DOHH2 (cell line): ENCODE results near the gene PAM.

Experiments
- H3F3A ChIP-seq: fragments of 200-600 bp; sonication (generic), shearing (Covaris generic); 2 replicates; pipeline ENCODE4 v1.6.0; 2016; ENCODE audit warnings: antibody characterized with exemption, mild to moderate bottlenecking; ENCODE audit not compliant: control insufficient read depth, insufficient read depth
- H3K27ac ChIP-seq: fragments of 200-600 bp; sonication (generic); 2 replicates; pipeline ENCODE4 v1.5.1; 2014; ENCODE audit warnings: low read depth, mild to moderate bottlenecking, low read length, moderate library complexity
- H3K27me3 ChIP-seq: fragments of 200-600 bp; sonication (generic); 2 replicates; pipeline ENCODE4 v1.6.1; 2014; ENCODE audit warnings: mild to moderate bottlenecking, low read length, mixed read lengths; ENCODE audit not compliant: control insufficient read depth
- H3K36me3 ChIP-seq: fragments of 200-600 bp; sonication (generic); 2 replicates; pipeline ENCODE4 v1.6.1; 2014; ENCODE audit warnings: mild to moderate bottlenecking, low read length, moderate library complexity, mixed read lengths; ENCODE audit not compliant: control insufficient read depth
- H3K4me1 ChIP-seq: fragments of 200-600 bp; sonication (generic); 2 replicates; pipeline ENCODE4 v1.6.1; 2014; ENCODE audit warnings: mild to moderate bottlenecking, low read length, mixed read lengths; ENCODE audit not compliant: control insufficient read depth
- H3K4me2 ChIP-seq: fragments of 200-600 bp; sonication (generic); 2 replicates; pipeline ENCODE4 v1.6.0; 2014; ENCODE audit warnings: mild to moderate bottlenecking, low read length, moderate library complexity
- H3K4me3 ChIP-seq: fragments of 200-600 bp; sonication (generic); 2 replicates; pipeline ENCODE4 v1.5.1; 2014; ENCODE audit warnings: mild to moderate bottlenecking, low read length, mixed read lengths
- H3K79me2 ChIP-seq: fragments of 200-600 bp; sonication (generic); 2 replicates; pipeline ENCODE4 v1.6.1; 2014; ENCODE audit warnings: mild to moderate bottlenecking, low read length, mixed read lengths; ENCODE audit not compliant: control insufficient read depth
- H3K9me2 ChIP-seq: fragments of 200-600 bp; sonication (generic); replicated peaks from 2 replicates; pipeline ENCODE4 v1.6.1; 2014; ENCODE audit warnings: mild to moderate bottlenecking, low read length, mixed read lengths; ENCODE audit not compliant: control insufficient read depth
- H3K9me3 ChIP-seq: fragments of 200-600 bp; sonication (generic); 2 replicates; pipeline ENCODE4 v1.6.1; 2014; ENCODE audit warnings: antibody characterized with exemption, low read length, mixed read lengths; ENCODE audit not compliant: control insufficient read depth, insufficient read depth
- H4K20me1 ChIP-seq: fragments of 200-600 bp; sonication (generic); 2 replicates; pipeline ENCODE4 v1.6.0; 2014; ENCODE audit warnings: low read depth, mild to moderate bottlenecking, antibody characterized with exemption, low read length, moderate library complexity; ENCODE audit not compliant: control insufficient read depth, insufficient read depth
- CTCF ChIP-seq: fragments of 200-600 bp; sonication (generic); IDR thresholded peaks from one replicate; pipeline ENCODE4 v1.5.1; 2014; ENCODE audit warnings: antibody characterized with exemption, mild to moderate bottlenecking, low read depth, low read length; ENCODE audit not compliant: poor library complexity, severe bottlenecking
- EZH2phosphoT487 ChIP-seq: fragments of 200-600 bp; sonication (generic); IDR thresholded peaks from 2 replicates; pipeline ENCODE4 v1.6.1; 2017; ENCODE audit warnings: borderline replicate concordance, mild to moderate bottlenecking, antibody characterized with exemption, low read length, moderate library complexity, mixed read lengths

Gene PAM

GRCh38 chr5:102922799-102923477 lies 167.8 kb downstream of the PAM start:
- no peak overlapping the region for H3K4me3 ChIP-seq
- no peaks in the 10 kb centered on the region for H3K4me1 ChIP-seq
- H3K4me2 ChIP-seq = no peak overlapping the region
- H4K20me1 ChIP-seq = no peaks in the 10 kb centered on the region
- no peak overlapping the region for H3K27ac ChIP-seq
- no peak for TF ChIP-seq EZH2phosphoT487
- TF ChIP-seq CTCF = no peak
- no peaks in the 10 kb centered on the region for H3K36me3 ChIP-seq
- no peaks in the 10 kb centered on the region for H3K9me3 ChIP-seq
- H3K9me2 ChIP-seq = no peaks in the 10 kb centered on the region
- H3F3A ChIP-seq = no peaks in the 10 kb centered on the region
- H3K79me2 ChIP-seq = no peaks in the 10 kb centered on the region
- no peaks in the 10 kb centered on the region for H3K27me3 ChIP-seq

- no peaks in the 10 kb centered on the region for H4K20me1 ChIP-seq
- no peaks in the 10 kb centered on the region for H3K9me2 ChIP-seq
- H3K9me3 ChIP-seq = no peaks in the 10 kb centered on the region
- H3K4me3 ChIP-seq = no peak overlapping the region
- H3K4me2 ChIP-seq = no peak overlapping the region
- no peaks in the 10 kb centered on the region for H3K36me3 ChIP-seq
- H3F3A ChIP-seq = no peaks in the 10 kb centered on the region
- no peaks in the 10 kb centered on the region for H3K4me1 ChIP-seq
- H3K27ac ChIP-seq = no peak overlapping the region
- no peaks in the 10 kb centered on the region for H3K27me3 ChIP-seq
- H3K79me2 ChIP-seq = no peaks in the 10 kb centered on the region
- no peak for TF ChIP-seq EZH2phosphoT487
- no peak for TF ChIP-seq CTCF
Measured at GRCh38 chr5:102924963-102925362, 169.9 kb downstream of the PAM start.

GRCh38 chr5:102927007-102927406 lies 171.9 kb downstream of the PAM start:
- no peaks in the 10 kb centered on the region for H3K79me2 ChIP-seq
- no peaks in the 10 kb centered on the region for H3K36me3 ChIP-seq
- no peaks in the 10 kb centered on the region for H3F3A ChIP-seq
- H3K27ac ChIP-seq = no peak overlapping the region
- TF ChIP-seq EZH2phosphoT487 = no peak
- TF ChIP-seq CTCF = no peak
- no peak overlapping the region for H3K4me2 ChIP-seq
- H3K4me3 ChIP-seq = no peak overlapping the region
- H3K4me1 ChIP-seq = no peaks in the 10 kb centered on the region
- no peaks in the 10 kb centered on the region for H4K20me1 ChIP-seq
- H3K9me3 ChIP-seq = no peaks in the 10 kb centered on the region
- no peaks in the 10 kb centered on the region for H3K27me3 ChIP-seq
- H3K9me2 ChIP-seq = no peaks in the 10 kb centered on the region

GRCh38 chr5:102930244-102930643 lies 175.1 kb downstream of the PAM start:
- TF ChIP-seq CTCF (no peak), EZH2phosphoT487 (no peak)
- H3K4me3 ChIP-seq = no peak overlapping the region

More at GRCh38 chr5:102930244-102930643, 175.1 kb downstream of the PAM start:
- H4K20me1 ChIP-seq = no peaks in the 10 kb centered on the region
- H3K4me1 ChIP-seq = no peaks in the 10 kb centered on the region
- no peaks in the 10 kb centered on the region for H3K9me2 ChIP-seq
- H3K9me3 ChIP-seq = no peaks in the 10 kb centered on the region
- H3F3A ChIP-seq = no peaks in the 10 kb centered on the region
- H3K27me3 ChIP-seq = no peaks in the 10 kb centered on the region
- no peak overlapping the region for H3K4me2 ChIP-seq
- H3K79me2 ChIP-seq = no peaks in the 10 kb centered on the region
- H3K36me3 ChIP-seq = no peaks in the 10 kb centered on the region
- H3K27ac ChIP-seq = no peak overlapping the region
